H7 (cell line): ENCODE measurements around the gene APOL2. TPM values are rescaled to one million over a fixed set of nuclear protein-coding genes. Genes with fewer than 3 reads are reported as not detected.
"Not testable (repeated sequence)": the region's sequence is repeated elsewhere in the genome, so short reads cannot be mapped to it uniquely, and the experiment has no call there.

Source experiments
- DNase-seq: peaks from one replicate; pipeline ENCODE4 v3.0.0; 2012
- H3K27me3 ChIP-seq: 2 replicates; pipeline ENCODE4 v1.6.0; 2011; ENCODE audit warnings: mild to moderate bottlenecking, low read length; ENCODE audit not compliant: control insufficient read depth, insufficient read depth
- H3K36me3 ChIP-seq: replicated peaks from 2 replicates; pipeline ENCODE4 v1.5.1; 2011; ENCODE audit warnings: low read length; ENCODE audit not compliant: control insufficient read depth, insufficient read depth
- H3K4me3 ChIP-seq: 2 replicates; pipeline ENCODE4 v1.5.1; 2011; ENCODE audit warnings: low read depth, mild to moderate bottlenecking, control low read depth, low read length, moderate library complexity; ENCODE audit not compliant: insufficient read depth
- total RNA-seq: library from RNA; depleted of rRNA; stranded (reverse); fragments of >200 nt; shearing (Covaris generic); gene quantifications from 2 replicates; pipeline ENCODE4 v1.2.3, GENCODE V29; 2014

APOL2 gene
- total RNA-seq, 1 experiment from 2014 or later: 18.0 TPM

DNA sequence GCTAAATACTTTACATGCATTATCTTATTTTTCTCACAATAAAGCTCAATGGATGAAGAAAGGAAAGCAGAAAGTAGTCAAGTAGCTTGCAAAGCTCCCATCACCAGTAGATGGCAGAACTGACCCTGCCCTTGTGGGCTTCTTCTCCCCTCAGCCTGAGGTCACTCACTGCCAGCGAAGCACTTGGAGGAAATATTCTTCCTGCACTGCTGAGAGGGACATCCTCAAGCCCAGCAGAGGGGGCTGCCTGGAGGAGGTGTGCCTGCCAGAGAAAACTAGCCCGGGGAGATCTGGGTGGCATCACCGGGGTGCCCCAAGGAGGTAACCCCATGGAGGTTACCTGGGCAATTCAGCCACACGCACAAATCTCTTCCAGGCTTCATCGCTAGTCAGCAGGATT, 44.4 kb downstream of the APOL2 start:
- no peak overlapping the region for H3K4me3 ChIP-seq
- H3K27me3 ChIP-seq: no peaks in the 10 kb centered on the region
- DNase-seq: peak; percentile 60
- no peaks in the 10 kb centered on the region for H3K36me3 ChIP-seq

DNA sequence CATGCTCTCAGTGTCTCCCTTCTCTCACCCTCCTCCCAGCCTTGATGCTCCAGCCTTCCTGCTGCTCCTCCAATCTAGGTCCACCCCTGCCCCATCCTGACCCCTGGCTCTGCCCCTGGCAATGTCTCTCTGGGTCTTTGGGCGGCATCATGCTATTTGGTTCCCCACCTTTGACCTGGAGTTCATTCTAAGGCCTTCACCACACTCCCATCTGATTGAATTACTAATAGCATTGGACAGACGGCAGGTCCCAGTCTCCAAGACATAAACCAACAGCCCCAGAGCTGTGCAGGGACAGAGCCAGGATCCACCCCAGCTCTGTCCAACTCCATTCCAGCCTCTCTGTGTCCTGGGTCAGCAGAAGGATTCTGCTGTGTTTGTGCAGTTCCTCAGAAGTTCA, 44.9 kb downstream of the APOL2 start:
- Histone ChIP-seq H3K36me3 (no peaks in the 10 kb centered on the region), H3K4me3 (no peak overlapping the region), H3K27me3 (no peaks in the 10 kb centered on the region)
- no peak for DNase-seq

DNA sequence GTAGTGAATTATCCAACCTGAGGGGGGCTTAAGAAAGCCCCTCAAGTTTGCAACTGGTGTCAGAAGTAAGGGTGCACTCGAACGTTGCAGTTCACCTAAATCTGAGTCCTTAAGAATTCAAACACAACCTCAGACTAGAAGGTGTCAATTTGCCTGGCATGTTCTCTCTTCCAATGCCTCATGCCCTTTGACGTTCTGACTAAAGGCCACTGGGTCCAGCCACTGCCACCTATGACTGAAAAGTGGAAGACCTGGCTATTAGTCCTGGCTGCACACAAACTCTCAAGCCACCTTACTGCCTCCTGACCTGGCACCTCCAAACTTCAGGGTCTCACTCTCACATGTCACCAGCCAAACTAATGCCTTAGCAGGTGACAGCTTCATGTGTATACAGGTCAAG, 45.8 kb downstream of the APOL2 start:
- no peaks in the 10 kb centered on the region for H3K27me3 ChIP-seq
- no peaks in the 10 kb centered on the region for H3K36me3 ChIP-seq
- H3K4me3 ChIP-seq: no peak overlapping the region
- no peak for DNase-seq

DNA sequence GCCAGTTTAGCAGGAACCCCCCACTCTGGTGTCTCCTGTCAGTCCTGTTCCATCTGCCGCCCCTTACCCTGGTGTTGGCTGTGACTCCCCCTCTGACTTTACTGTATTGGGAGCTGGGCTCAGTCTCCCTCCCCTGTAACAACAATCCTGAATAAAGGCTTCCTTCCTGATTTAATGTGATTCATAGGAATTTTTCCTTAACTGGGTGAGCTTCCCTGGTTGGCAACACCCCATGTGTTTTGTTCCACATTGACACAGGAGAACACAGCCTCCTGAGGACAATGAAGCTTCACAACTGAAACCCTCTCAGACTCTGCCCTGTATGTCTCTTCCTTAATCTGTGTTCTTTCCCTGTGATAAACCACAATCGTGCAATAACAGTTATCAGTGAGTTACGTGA, 46.2 kb downstream of the APOL2 start:
- Histone ChIP-seq H3K36me3 (no peaks in the 10 kb centered on the region), H3K27me3 (no peaks in the 10 kb centered on the region), H3K4me3 (no peak overlapping the region)
- DNase-seq: no peak

DNA sequence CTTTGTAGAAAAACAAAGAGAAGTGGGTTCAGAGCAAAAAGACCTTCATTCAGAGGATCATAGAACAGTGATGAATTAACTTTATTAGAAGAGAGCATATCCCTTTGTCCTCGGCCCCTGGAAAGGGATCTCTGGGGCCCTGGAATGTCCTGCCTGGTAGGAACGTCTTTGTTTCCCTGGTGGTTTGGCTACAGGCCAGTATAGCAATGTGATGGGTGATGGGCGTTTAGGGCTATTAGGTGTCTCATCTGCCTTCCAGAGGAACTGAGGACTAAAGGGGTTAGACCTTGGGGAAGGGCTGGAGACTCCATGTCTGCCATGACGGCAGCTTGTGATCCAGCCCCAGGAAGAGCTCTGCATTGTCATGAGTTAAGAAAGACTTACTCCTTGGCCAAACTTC, 46.8 kb downstream of the APOL2 start:
- H3K36me3 ChIP-seq: no peaks in the 10 kb centered on the region
- no peak for DNase-seq
- H3K4me3 ChIP-seq: no peak overlapping the region
- H3K27me3 ChIP-seq: no peaks in the 10 kb centered on the region

DNA sequence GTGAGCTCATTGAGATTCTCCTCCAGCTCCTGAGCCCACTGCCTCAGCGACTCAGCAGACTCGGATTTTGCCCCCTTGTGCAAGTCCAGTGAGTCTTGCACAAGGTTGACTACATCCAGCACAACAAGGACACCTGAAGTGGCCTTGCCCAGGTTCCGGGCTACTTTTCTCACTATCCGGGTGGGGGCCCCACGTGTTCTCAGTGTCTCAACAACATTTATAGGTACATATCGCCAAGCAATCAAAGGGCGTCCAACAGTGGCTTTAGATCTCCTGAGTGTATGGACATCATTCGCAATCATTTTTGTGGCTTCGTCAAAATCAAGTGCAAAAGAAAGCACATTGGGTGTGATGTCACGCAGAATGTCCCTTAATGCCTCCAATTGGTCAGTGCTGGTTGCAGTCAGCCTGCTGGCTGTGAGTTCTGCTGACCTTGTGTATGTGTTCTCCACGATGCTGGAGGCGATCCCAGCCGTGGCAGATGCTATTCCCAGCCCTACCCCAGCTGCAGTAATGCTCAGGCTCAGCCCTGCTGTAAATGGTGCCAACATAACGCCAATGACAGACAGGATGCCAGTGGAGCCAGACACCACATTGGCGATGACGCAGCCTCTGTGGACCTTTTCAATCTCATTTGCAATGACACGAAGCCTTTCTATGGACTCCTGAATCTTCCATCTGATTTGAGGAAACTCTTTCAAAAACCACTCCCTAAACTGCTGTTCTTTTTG, 48.1 kb downstream of the APOL2 start:
- no peak for DNase-seq
- Histone ChIP-seq H3K27me3 (no peaks in the 10 kb centered on the region), H3K4me3 (no peak overlapping the region), H3K36me3 (no peaks in the 10 kb centered on the region)

DNA sequence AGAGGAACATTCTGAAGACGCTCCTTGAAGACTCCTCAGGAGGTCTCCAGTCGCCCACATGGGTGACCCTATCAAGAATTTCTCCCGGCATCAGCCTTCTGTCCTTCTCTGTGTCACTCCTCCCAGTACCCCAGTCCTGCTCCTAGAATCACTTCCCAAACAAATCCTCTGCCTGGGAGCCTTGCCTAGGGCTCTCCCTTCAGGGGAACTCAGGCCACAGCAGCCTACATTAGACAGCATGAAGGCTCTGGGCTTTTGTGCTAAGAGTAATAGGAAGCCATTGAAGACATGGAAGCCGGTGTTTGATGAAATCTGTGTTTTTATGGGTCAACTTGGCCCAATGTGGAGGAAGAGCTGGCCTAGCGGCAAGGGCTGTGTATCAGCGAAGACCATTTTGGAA, 51.5 kb downstream of the APOL2 start:
- DNase-seq, H3K27me3 ChIP-seq: not testable (repeated sequence)

DNA sequence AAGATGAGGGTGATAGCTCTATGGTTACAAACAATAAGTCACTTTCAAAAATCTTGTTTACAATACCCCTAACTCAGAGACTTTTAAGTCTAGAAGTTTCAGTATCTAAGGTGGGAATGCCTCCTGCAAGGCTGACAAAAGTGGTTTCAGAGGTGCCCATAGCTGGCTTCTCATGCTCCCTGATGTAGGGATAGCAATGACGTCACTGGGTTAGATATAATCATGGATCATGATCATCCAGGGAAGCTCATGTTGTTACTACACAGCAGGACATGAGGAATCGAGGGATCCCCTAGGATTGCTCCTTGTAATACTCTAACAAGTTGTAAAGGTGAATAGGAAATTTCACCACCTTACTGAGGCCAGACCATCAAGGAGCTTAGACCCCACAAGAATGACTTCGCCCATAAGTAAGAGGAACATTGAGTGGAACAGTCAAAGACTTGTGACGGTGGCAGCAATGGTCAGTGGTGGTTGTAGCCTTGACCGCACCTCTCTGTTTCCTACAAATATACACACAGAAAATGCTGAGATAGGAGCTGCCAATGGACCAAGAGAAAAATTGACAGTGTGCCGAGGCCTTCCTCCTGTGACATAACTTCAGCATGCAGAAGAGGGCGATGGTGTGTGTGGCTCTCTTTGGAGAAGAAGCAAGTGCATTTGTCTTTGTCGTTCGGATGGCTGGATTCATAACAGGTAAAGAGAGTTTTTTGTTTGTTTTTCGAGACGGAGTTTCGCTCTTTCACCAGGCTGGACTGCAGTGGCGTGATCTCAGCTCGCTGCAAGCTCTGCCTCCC, 53.3 kb downstream of the APOL2 start:
- no peaks in the 10 kb centered on the region for H3K36me3 ChIP-seq

More for the DNA sequence above, 51.5 kb downstream of the APOL2 start:
- not testable (repeated sequence) for H3K36me3 ChIP-seq, H3K4me3 ChIP-seq

DNA sequence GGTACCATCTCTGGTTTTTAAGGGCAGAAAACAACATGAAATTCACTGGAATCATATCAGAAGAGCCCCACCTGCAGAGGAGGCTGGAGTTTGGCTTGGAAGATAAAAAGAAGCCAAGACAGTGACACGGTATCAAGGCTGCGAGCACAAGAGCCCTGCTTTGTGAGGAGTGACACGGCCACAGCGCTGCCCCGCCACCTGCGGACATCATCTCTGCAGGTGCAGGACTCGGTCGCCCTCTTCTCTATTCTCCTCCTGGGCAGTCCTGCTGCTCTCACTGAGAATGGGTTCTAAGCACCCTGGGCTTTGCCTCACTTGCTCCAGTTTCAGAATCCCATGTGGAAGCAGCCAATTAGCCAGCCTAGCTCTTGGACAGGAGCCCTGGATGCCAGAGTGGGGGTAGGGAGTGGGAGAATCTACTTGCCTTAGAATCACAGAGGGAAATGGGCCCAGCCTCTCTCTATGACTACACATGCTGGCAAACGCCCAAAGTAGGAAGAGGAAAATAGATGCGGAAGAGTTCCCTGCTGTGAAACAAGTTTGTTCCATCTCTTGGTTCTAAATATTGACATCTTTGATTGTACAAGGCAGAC, 54.8 kb downstream of the APOL2 start:
- Histone ChIP-seq H3K36me3 (no peaks in the 10 kb centered on the region), H3K27me3 (no peaks in the 10 kb centered on the region), H3K4me3 (no peak overlapping the region)
- no peak for DNase-seq

More for the DNA sequence above, 53.3 kb downstream of the APOL2 start:
- Histone ChIP-seq H3K27me3 (no peaks in the 10 kb centered on the region), H3K4me3 (no peak overlapping the region)
- no peak for DNase-seq

DNA sequence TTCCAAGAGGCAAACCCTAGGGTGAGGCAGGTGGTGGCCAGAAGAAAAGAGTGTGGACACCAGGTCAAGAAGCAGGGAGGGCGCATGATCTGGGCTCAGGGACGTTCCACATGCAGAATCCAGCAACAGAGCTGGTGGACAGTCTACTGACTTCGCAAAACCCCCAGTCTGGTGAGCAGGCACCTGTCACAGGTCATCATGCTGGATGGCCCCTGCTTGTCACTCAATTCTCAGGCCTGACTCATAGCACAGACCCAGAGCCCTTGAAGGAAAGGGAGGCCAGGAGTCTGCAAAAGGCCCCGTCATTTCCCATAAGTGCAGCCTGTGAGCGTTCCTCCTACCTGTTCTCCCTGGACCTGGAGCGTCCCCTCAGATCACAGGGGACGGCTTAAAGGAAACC, 55.9 kb downstream of the APOL2 start:
- no peak for DNase-seq
- Histone ChIP-seq H3K4me3 (no peak overlapping the region), H3K27me3 (no peaks in the 10 kb centered on the region), H3K36me3 (no peaks in the 10 kb centered on the region)

DNA sequence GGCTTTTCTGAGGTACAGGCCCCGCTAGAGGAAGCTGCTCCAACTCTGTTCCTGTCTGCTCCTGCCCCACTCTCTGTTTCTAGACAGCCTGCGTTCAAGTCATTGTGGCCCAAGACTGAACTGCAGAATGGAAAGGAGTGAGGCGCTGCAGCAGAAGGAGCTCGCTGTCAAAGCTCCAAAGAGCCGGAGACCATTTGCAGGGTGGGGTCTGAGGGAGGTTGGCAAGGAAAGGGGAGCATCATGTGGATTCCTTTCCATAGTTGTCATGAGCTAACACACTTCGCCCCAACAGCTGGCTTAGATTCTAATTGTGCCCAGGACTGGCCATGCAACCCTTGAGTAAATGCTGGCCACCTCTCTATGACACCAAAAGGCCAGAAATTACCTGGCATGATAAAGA, 56.5 kb downstream of the APOL2 start:
- no peaks in the 10 kb centered on the region for H3K27me3 ChIP-seq
- H3K4me3 ChIP-seq: no peak overlapping the region
- no peaks in the 10 kb centered on the region for H3K36me3 ChIP-seq
- DNase-seq: no peak

DNA sequence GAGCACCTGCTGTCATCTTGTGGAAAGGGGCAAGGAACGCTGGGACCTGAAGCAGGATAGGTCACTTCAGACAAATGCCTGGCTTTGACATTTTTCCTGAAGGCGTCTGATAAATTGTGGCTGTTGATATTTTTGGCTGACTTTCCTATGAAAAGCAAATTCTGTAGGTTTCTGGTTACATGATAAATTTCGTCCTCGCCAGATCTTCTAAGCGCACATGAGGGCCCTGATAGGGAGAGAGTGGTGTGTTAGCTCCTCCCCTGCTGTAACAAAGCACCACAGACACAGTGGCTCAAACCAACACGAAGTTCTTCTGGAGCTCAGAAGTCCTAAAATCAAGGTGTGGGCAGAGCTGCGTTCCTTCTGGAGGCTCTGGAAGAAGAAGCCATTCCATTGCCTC, 57.3 kb downstream of the APOL2 start:
- no peaks in the 10 kb centered on the region for H3K36me3 ChIP-seq
- no peaks in the 10 kb centered on the region for H3K27me3 ChIP-seq
- H3K4me3 ChIP-seq: no peak overlapping the region
- DNase-seq: no peak

DNA sequence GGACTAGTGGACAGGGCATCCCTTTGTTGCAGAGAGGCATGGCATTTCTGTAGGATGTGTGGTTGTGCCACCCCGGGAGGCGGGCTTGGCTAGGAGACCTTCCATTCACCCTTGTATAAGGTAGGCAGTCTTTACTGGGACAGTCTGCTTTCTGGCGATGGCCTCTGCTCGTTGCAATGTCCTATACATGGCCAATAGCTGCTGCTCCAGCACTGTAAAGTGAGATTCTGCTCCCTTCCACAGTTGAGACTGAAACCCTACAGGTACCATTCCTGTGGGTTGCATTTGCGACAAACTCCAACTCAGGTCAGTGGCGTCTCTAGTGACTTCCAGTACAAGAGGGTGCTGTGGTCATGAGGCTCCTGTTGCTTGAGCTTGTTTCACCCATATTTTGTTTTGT, 58.4 kb downstream of the APOL2 start:
- DNase-seq: no peak
- Histone ChIP-seq H3K36me3 (no peaks in the 10 kb centered on the region), H3K27me3 (no peaks in the 10 kb centered on the region), H3K4me3 (no peak overlapping the region)

DNA sequence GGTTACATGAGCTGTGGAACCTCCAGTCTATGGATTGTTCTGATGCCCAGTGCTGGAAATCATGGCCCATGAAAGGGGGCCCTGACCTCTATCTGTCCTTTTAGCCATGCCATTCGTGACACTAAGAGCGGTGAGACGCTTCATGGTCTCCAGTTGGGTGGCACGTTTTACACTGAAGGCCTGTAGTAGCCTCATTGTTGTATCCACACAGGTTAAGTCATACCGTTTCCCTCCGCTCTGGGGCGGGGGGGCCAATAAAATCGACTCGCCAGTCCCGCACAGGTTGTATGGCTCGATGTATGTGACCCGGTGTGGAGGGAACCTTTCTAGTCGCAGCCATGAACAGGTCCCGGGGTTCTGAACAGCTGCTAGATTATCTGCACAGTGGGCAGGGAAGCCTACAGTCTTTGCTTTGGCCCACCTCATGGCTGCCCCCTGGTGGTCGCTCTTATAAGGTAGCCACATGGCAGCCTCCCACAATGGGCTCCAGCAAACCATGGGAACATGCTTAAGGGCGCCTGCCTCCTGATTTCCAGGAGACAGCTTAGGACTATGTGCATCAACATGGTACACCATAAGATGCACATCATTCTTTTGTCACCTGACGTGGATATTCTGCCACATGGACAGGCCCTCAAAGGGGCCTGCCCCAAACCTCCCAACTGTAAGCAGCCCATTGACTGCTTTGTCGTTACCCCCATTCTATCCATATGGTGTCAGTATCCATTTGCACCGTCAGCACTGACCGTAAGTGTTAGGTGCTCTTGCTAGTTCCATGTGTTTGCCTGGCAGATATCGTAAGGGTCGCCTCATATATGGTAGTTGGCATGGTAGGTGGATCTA, 59.1 kb downstream of the APOL2 start:
- Histone ChIP-seq H3K27me3 (no peaks in the 10 kb centered on the region), H3K4me3 (no peak overlapping the region), H3K36me3 (no peaks in the 10 kb centered on the region)
- DNase-seq: peak; percentile 75
